HuH-7.5 (cell line): Measurements from ENCODE around the gene ACMSD.

Experiments used
- DNase-seq: peaks from one replicate; pipeline ENCODE4 v3.0.0; 2011; ENCODE audit warnings: low spot score

Gene ACMSD

GRCh38 chr2:134950886-134951285 is 112.5 kb downstream of the ACMSD start:
- no peak for DNase-seq
